Lower lobe of right lung (tissue), 2 donors: ENCODE measurements around the gene TANGO2. TPM values are rescaled to one million over a fixed set of nuclear protein-coding genes. Genes with fewer than 3 reads are reported as not detected.
A peak's percentile ranks its signal among the peaks of the same experiment; 100 is the strongest.

Experiments used
- ATAC-seq, 2 donors: fragments of 200-7000 bp; cut with Tn5 transposase; one replicate each; pipeline ENCODE4 v1.9.1; 2020 to 2022; ENCODE audit warnings: mild to moderate bottlenecking in 2 of 2, moderate library complexity in 2 of 2
- DNase-seq: peaks from one replicate; pipeline ENCODE4 v3.0.0-alpha.2; 2020
- H3K27ac ChIP-seq: fragments of 200-600 bp; one replicate; pipeline ENCODE4 v1.8.0; 2022
- H3K27me3 ChIP-seq: fragments of 200-600 bp; one replicate; pipeline ENCODE4 v1.8.0; 2022; ENCODE audit warnings: low read depth
- H3K36me3 ChIP-seq: fragments of 200-600 bp; one replicate; pipeline ENCODE4 v1.8.0; 2022; ENCODE audit warnings: mild to moderate bottlenecking
- H3K4me1 ChIP-seq: fragments of 200-600 bp; one replicate; pipeline ENCODE4 v1.8.0; 2022
- H3K4me3 ChIP-seq: fragments of 200-600 bp; one replicate; pipeline ENCODE4 v1.8.0; 2022; ENCODE audit warnings: mild to moderate bottlenecking
- H3K9me3 ChIP-seq: fragments of 200-600 bp; one replicate; pipeline ENCODE4 v1.8.0; 2022
- intact Hi-C: fragments of 100-400 bp; cut with DNase I; formaldehyde crosslinking; loops from one replicate; pipeline ENCODE4 v1.11.0; 2022
- total RNA-seq: library from RNA; stranded (reverse); fragmentation: NEBNext Ultra II Directional; extraction: Animal tissue kit (Norgen Biotek cat#: 25700); gene quantifications from one replicate; pipeline ENCODE4 v1.2.1, GENCODE V29; 2021
- TF ChIP-seq, protein P1 (sequence below): fragments of 200-600 bp; IDR thresholded peaks from one replicate; pipeline ENCODE4 v1.8.0; 2022; ENCODE audit warnings: antibody characterized with exemption, mild to moderate bottlenecking
- donor health status: DM: no; HTN: yes; CAD: no; lungs with severe emphysema.

TANGO2 gene
- total RNA-seq, 1 donor from 2014 or later: 45.1 TPM

DNA sequence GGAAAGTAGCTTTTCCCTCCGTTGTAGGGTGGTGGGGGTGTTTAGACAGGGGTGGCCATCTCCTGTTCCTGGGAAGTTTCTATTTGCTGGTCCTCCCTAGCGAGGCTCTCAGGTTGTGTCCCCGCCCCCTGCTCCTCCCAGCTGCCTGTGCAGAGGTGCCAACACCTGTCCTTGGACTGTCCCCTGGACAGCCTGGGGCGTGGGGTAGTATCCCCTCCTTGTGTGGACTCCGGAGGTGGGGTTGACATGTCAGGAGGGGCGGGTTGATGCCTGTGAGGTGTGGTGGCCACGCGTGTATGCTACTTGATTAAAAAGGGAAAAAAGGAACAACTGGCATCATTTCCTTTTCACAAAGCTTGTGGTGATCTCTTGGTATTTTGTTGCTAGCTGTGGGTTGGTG lies 80.7 kb downstream of the TANGO2 start:
- TF ChIP-seq, protein P1, sequence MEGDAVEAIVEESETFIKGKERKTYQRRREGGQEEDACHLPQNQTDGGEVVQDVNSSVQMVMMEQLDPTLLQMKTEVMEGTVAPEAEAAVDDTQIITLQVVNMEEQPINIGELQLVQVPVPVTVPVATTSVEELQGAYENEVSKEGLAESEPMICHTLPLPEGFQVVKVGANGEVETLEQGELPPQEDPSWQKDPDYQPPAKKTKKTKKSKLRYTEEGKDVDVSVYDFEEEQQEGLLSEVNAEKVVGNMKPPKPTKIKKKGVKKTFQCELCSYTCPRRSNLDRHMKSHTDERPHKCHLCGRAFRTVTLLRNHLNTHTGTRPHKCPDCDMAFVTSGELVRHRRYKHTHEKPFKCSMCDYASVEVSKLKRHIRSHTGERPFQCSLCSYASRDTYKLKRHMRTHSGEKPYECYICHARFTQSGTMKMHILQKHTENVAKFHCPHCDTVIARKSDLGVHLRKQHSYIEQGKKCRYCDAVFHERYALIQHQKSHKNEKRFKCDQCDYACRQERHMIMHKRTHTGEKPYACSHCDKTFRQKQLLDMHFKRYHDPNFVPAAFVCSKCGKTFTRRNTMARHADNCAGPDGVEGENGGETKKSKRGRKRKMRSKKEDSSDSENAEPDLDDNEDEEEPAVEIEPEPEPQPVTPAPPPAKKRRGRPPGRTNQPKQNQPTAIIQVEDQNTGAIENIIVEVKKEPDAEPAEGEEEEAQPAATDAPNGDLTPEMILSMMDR: no peak
- Histone ChIP-seq H3K36me3 (peaks cover 93% of the 10 kb centered on the region), H3K4me3 (no peak overlapping the region), H3K4me1 (no peaks in the 10 kb centered on the region), H3K27ac (no peak overlapping the region), H3K9me3 (no peaks in the 10 kb centered on the region), H3K27me3 (no peaks in the 10 kb centered on the region)
- DNase-seq (peak; percentile 40), ATAC-seq (no peak)
- intact Hi-C loops: no loop called here

DNA sequence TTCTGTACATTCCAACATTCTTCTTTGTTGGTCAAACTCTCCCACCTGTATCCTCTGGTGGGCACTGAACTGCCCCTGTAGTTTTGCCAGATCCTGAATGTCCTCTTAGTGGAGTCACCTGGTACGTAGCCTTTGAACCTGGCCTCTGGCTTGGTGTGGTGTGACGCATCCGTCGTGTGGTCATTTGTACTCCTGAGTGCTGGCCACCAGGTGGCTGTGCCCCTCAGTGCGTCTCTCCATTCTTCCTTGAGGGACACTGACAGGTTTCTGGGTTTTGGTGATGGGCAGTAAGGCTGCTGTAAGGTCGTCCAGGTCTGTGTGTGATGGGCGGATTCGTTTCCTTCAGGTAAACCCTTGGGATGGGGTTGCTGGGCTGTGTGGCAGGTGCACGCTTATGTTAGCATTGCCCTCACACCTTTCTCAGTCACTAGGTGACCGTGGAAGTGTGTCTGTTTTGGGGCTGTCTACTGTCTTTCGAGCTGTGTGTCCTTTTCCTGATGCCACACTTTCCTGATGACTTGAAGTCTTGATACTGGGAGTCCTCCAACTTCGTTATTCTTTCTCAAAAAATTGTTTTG lies 81.4 kb downstream of the TANGO2 start:
- intact Hi-C loops: no loop called here
- DNase-seq: no peak
- H3K36me3 ChIP-seq: peaks cover 93% of the 10 kb centered on the region
- H3K27ac ChIP-seq: no peak overlapping the region
- H3K27me3 ChIP-seq: no peaks in the 10 kb centered on the region
- TF ChIP-seq, protein P1: no peak
- no peaks in the 10 kb centered on the region for H3K9me3 ChIP-seq
- H3K4me3 ChIP-seq: no peak overlapping the region
- H3K4me1 ChIP-seq: no peaks in the 10 kb centered on the region
- no peak for ATAC-seq

DNA sequence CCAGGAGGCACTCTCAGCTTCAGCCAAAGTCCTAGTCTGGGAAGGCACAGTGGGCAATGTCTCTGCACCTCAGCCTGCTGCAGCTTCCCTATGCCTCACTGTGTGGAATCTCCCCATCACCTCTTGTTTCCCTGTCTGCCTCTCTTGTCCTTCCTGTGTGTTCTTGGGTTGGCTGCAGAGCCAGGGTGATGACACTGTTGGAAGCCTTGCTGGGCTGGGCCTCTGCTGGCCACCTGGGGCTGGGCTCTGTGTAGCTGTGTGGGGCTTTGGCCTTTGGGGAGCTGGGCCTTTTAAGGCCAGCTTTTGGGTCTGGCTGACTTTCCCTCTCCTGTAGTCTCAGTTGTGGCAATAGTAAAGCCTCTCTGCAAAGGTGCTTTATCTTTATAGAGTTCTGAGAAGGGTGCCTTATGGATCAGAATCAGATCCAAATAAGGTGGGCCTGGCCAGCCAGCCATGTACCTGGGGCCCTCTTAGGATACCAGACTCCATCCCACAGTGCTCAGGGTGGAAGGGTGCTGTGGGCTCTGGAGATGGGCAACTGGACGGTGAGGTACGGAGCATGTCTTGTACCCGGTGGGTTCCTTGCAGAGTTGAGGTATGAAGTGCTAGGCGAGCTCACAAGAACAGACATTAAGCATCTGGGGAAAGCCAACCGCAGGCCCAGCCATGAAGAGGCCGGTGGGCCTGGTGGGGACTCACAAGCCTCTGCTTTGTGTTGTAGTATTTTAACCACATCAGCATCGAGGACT lies 84.7 kb downstream of the TANGO2 start:
- peak; percentile 31 for DNase-seq
- no peaks in the 10 kb centered on the region for H3K9me3 ChIP-seq
- H3K4me1 ChIP-seq: no peaks in the 10 kb centered on the region
- no peak overlapping the region for H3K4me3 ChIP-seq
- peaks cover 93% of the 10 kb centered on the region for H3K36me3 ChIP-seq
- TF ChIP-seq, protein P1: no peak
- H3K27me3 ChIP-seq: no peaks in the 10 kb centered on the region
- no peak for ATAC-seq
- intact Hi-C loops: no loop called here
- H3K27ac ChIP-seq: no peak overlapping the region

DNA sequence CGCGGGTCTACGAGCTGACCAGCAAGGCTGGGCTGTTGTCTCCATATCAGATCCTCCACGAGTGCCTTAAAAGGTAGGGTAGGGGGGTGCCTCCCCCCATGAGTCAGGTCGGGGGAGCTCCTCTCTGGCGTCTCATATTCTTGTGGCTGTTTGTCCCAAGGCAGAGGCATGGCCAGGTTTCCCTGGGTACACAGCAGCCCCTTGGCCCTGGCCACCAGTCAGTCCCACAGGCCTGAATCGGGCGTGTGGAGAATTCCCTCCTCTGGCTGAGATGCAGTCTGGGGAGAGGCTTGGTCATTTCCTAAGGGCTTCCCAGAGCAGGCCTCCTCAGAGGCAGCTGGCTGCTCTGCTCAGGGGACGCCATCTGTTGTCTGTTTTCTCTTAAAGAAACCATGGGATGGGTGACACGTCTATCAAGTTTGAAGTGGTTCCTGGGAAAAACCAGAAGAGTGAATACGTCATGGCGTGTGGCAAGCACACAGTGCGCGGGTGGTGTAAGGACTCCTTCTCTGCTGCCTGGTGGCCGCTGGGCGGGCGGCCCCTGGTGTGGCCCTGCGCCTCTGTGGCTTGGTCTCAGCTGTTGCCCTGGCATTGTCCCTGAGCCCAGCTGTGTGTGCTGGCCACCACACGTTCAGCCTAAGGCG lies 85.4 kb downstream of the TANGO2 start:
- intact Hi-C loops: no loop called here
- Histone ChIP-seq H3K4me3 (no peak overlapping the region), H3K4me1 (no peaks in the 10 kb centered on the region), H3K9me3 (no peaks in the 10 kb centered on the region), H3K27ac (no peak overlapping the region), H3K36me3 (peaks cover 93% of the 10 kb centered on the region), H3K27me3 (no peaks in the 10 kb centered on the region)
- TF ChIP-seq, protein P1: no peak
- ATAC-seq: no peak
- DNase-seq: peak; percentile 27

DNA sequence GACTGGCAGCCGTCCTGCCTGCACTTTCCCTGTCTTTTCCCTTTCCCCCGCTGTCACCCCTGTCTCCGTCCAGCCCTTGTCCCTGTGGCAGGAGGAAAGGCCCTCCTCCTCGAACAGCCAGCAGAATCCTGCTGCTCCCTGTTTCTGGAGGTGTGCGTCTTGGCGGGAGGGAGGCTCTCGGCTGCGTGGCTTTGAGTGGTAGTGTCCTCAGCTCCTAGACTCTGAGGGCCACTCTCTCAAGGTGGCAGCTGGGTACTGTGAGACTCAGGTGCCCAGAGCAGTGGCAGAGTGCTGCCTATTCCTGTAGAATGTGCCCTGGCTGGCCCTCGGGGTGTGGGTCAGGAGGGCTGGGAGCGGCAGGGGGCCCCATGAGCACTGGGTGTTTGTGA lies 85.9 kb downstream of the TANGO2 start:
- DNase-seq: peak; percentile 30

More for the DNA sequence above, 85.9 kb downstream of the TANGO2 start:
- peaks cover 93% of the 10 kb centered on the region for H3K36me3 ChIP-seq
- no peaks in the 10 kb centered on the region for H3K9me3 ChIP-seq
- no peaks in the 10 kb centered on the region for H3K27me3 ChIP-seq
- TF ChIP-seq, protein P1: no peak
- no peak overlapping the region for H3K4me3 ChIP-seq
- no peak for ATAC-seq
- no peaks in the 10 kb centered on the region for H3K4me1 ChIP-seq
- no peak overlapping the region for H3K27ac ChIP-seq
- intact Hi-C loops: no loop called here
